WTC11 (cell line): ENCODE data around the gene GADD45B. TPM values are rescaled to one million over a fixed set of nuclear protein-coding genes. Genes with fewer than 3 reads are reported as not detected.

Source experiments
- ATAC-seq: fragments of 200-7000 bp; cut with Tn5 transposase; 2 replicates; pipeline ENCODE4 v1.10.0; 2021; ENCODE audit warnings: mild to moderate bottlenecking, moderate library complexity
- CTCF ChIA-PET: fragments of 300-600 bp; sonication (Branson Sonifier 250); formaldehyde crosslinking; loops from one replicate; lab custom pipeline; 2021; ENCODE audit warnings: antibody characterized with exemption; lab: Charles Lee
- POLR2A ChIA-PET: fragments of 350-600 bp; sonication (Branson Sonifier 250); formaldehyde crosslinking; loops from one replicate; lab custom pipeline; 2021; ENCODE audit warnings: antibody characterized with exemption; lab: Charles Lee
- DNase-seq: peaks from one replicate; pipeline ENCODE4 v3.0.0; 2021; ENCODE audit warnings: low spot score
- H3K27ac Mint-ChIP-seq: 2 replicates; pipeline ENCODE4 v1.8.0; 2021; ENCODE audit warnings: mixed read lengths
- H3K27me3 Mint-ChIP-seq: 2 replicates; pipeline ENCODE4 v1.8.0; 2021; ENCODE audit warnings: low read depth, mild to moderate bottlenecking, moderate library complexity, mixed read lengths
- H3K36me3 Mint-ChIP-seq: 2 replicates; pipeline ENCODE4 v1.8.0; 2021; ENCODE audit warnings: mixed read lengths
- H3K4me1 Mint-ChIP-seq: 2 replicates; pipeline ENCODE4 v1.8.0; 2022; ENCODE audit warnings: mixed read lengths
- H3K4me3 Mint-ChIP-seq: 2 replicates; pipeline ENCODE4 v1.8.0; 2021; ENCODE audit warnings: mild to moderate bottlenecking, moderate library complexity, mixed read lengths
- H3K9me3 Mint-ChIP-seq: 2 replicates; pipeline ENCODE4 v1.8.0; 2021; ENCODE audit warnings: mixed read lengths
- ESRRA ChIP-seq: sonication (generic); formaldehyde crosslinking; IDR thresholded peaks from 2 replicates; pipeline ENCODE4 v1.8.1; 2022; ENCODE audit warnings: mild to moderate bottlenecking, missing genetic modification reagents, borderline replicate concordance
- GABPB1 ChIP-seq: sonication (generic); formaldehyde crosslinking; IDR thresholded peaks from 2 replicates; pipeline ENCODE4 v1.8.1; 2023; ENCODE audit warnings: mild to moderate bottlenecking, missing genetic modification reagents
- total RNA-seq: library from RNA; stranded (reverse); gene quantifications from 3 replicates; pipeline ENCODE4 v1.2.3, GENCODE V29; 2021
- TF ChIP-seq, protein P1 (sequence below): sonication (generic); formaldehyde crosslinking; IDR thresholded peaks from 2 replicates; pipeline ENCODE4 v1.8.1; 2023; ENCODE audit warnings: mild to moderate bottlenecking, missing genetic modification reagents
- TF ChIP-seq, protein P2 (sequence below): sonication (generic); formaldehyde crosslinking; IDR thresholded peaks from 2 replicates; pipeline ENCODE4 v1.8.1; 2023; ENCODE audit warnings: mild to moderate bottlenecking, missing genetic modification reagents
- TF ChIP-seq, protein P3 (sequence below): sonication (generic); formaldehyde crosslinking; conservative IDR thresholded peaks from 2 replicates; pipeline ENCODE4 v1.8.1; 2023; ENCODE audit warnings: mild to moderate bottlenecking, low read depth, missing genetic modification reagents, moderate library complexity
- TF ChIP-seq, protein P4 (sequence below): fragments of 250-450 bp; sonication (Bioruptor Pico); IDR thresholded peaks from 2 replicates; pipeline ENCODE4 v1.9.0; 2021; ENCODE audit warnings: mild to moderate bottlenecking, borderline replicate concordance
- TF ChIP-seq, protein P5 (sequence below): sonication (generic); formaldehyde crosslinking; IDR thresholded peaks from 2 replicates; pipeline ENCODE4 v1.8.0; 2022; ENCODE audit warnings: mild to moderate bottlenecking, missing genetic modification reagents
- TF ChIP-seq, protein P6 (sequence below): sonication (generic); formaldehyde crosslinking; IDR thresholded peaks from 2 replicates; pipeline ENCODE4 v1.8.0; 2022; ENCODE audit warnings: mild to moderate bottlenecking, missing genetic modification reagents

The GADD45B gene
- total RNA-seq, 1 experiment from 2014 or later: 17.9 TPM

DNA sequence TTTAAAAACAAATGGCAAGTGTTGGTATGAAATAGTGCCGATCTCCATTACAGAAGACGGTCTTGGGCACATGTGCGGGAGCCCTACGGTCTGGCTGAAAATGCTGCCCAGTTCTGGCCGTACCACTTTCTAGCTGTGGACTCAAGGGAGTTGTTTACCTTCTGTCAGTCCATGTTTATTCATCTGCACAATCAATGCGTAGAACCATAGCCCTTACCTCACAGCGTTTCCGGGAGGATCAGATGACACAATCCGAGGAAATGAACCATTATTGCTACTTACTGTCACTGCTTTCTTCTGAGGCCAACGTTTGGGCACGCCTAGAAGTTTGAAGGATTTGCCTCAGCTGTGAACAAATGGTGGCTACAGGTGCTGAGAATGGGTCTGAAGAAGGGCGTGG is 31.2 kb downstream of the GADD45B start:
- peaks cover 9% of the 10 kb centered on the region; the same call in 1 of the 2 replicates for H3K4me1 Mint-ChIP-seq
- ChIA-PET CTCF (interaction anchor here (0.6 kb wide), 2 partner anchors 18 to 175 kb away, joined by 3 to 4 read pairs; no protein-coding TSS in a partner anchor), POLR2A (no interaction called here)
- peak; percentile 88 for TF ChIP-seq GABPB1 (CRISPR knock-in tag)
- TF ChIP-seq, protein P1, sequence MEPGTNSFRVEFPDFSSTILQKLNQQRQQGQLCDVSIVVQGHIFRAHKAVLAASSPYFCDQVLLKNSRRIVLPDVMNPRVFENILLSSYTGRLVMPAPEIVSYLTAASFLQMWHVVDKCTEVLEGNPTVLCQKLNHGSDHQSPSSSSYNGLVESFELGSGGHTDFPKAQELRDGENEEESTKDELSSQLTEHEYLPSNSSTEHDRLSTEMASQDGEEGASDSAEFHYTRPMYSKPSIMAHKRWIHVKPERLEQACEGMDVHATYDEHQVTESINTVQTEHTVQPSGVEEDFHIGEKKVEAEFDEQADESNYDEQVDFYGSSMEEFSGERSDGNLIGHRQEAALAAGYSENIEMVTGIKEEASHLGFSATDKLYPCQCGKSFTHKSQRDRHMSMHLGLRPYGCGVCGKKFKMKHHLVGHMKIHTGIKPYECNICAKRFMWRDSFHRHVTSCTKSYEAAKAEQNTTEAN (CRISPR knock-in tag): no peak
- peak overlapping the region; percentile 15; the same call in 1 of the 2 replicates for H3K27ac Mint-ChIP-seq
- H3K36me3 Mint-ChIP-seq: no peaks in the 10 kb centered on the region
- peaks cover 3% of the 10 kb centered on the region; the same call in 1 of the 2 replicates for H3K9me3 Mint-ChIP-seq
- H3K4me3 Mint-ChIP-seq: no peak overlapping the region
- ATAC-seq: no peak
- H3K27me3 Mint-ChIP-seq: no peaks in the 10 kb centered on the region
- no peak for DNase-seq

DNA sequence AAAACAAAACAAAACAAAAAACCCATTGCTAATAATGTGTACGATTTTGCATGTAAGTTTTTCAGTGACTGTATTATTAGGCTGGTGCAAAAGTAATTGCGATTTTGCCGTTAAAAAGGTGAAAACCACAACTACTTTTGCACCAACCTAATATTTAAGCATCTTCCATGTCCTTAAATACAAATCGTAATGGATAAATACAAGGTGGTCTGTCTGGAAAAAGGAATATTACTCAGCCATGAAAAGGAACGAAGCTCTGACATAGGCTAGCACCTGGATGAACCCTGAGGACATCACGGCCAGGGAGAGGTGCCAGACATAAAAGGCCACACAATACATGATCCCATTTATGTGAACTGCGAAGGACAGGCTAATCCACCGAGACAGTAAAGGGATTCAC is 33.2 kb downstream of the GADD45B start:
- ATAC-seq: no peak
- H3K4me3 Mint-ChIP-seq: no peak overlapping the region
- CTCF ChIA-PET: interaction anchor here (0.8 kb wide), 1 partner anchor 30 kb away, joined by 3 read pairs; no protein-coding TSS in a partner anchor

More for the DNA sequence above, 33.2 kb downstream of the GADD45B start:
- H3K27ac Mint-ChIP-seq: no peak overlapping the region
- no peaks in the 10 kb centered on the region for H3K27me3 Mint-ChIP-seq
- no peaks in the 10 kb centered on the region for H3K36me3 Mint-ChIP-seq
- no peak for DNase-seq
- POLR2A ChIA-PET: no interaction called here
- TF ChIP-seq, protein P2, sequence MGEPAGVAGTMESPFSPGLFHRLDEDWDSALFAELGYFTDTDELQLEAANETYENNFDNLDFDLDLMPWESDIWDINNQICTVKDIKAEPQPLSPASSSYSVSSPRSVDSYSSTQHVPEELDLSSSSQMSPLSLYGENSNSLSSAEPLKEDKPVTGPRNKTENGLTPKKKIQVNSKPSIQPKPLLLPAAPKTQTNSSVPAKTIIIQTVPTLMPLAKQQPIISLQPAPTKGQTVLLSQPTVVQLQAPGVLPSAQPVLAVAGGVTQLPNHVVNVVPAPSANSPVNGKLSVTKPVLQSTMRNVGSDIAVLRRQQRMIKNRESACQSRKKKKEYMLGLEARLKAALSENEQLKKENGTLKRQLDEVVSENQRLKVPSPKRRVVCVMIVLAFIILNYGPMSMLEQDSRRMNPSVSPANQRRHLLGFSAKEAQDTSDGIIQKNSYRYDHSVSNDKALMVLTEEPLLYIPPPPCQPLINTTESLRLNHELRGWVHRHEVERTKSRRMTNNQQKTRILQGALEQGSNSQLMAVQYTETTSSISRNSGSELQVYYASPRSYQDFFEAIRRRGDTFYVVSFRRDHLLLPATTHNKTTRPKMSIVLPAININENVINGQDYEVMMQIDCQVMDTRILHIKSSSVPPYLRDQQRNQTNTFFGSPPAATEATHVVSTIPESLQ (CRISPR knock-in tag): no peak
- TF ChIP-seq, protein P3, sequence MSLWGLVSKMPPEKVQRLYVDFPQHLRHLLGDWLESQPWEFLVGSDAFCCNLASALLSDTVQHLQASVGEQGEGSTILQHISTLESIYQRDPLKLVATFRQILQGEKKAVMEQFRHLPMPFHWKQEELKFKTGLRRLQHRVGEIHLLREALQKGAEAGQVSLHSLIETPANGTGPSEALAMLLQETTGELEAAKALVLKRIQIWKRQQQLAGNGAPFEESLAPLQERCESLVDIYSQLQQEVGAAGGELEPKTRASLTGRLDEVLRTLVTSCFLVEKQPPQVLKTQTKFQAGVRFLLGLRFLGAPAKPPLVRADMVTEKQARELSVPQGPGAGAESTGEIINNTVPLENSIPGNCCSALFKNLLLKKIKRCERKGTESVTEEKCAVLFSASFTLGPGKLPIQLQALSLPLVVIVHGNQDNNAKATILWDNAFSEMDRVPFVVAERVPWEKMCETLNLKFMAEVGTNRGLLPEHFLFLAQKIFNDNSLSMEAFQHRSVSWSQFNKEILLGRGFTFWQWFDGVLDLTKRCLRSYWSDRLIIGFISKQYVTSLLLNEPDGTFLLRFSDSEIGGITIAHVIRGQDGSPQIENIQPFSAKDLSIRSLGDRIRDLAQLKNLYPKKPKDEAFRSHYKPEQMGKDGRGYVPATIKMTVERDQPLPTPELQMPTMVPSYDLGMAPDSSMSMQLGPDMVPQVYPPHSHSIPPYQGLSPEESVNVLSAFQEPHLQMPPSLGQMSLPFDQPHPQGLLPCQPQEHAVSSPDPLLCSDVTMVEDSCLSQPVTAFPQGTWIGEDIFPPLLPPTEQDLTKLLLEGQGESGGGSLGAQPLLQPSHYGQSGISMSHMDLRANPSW (CRISPR knock-in tag): no peak
- TF ChIP-seq ESRRA: no peak
- TF ChIP-seq, protein P4, sequence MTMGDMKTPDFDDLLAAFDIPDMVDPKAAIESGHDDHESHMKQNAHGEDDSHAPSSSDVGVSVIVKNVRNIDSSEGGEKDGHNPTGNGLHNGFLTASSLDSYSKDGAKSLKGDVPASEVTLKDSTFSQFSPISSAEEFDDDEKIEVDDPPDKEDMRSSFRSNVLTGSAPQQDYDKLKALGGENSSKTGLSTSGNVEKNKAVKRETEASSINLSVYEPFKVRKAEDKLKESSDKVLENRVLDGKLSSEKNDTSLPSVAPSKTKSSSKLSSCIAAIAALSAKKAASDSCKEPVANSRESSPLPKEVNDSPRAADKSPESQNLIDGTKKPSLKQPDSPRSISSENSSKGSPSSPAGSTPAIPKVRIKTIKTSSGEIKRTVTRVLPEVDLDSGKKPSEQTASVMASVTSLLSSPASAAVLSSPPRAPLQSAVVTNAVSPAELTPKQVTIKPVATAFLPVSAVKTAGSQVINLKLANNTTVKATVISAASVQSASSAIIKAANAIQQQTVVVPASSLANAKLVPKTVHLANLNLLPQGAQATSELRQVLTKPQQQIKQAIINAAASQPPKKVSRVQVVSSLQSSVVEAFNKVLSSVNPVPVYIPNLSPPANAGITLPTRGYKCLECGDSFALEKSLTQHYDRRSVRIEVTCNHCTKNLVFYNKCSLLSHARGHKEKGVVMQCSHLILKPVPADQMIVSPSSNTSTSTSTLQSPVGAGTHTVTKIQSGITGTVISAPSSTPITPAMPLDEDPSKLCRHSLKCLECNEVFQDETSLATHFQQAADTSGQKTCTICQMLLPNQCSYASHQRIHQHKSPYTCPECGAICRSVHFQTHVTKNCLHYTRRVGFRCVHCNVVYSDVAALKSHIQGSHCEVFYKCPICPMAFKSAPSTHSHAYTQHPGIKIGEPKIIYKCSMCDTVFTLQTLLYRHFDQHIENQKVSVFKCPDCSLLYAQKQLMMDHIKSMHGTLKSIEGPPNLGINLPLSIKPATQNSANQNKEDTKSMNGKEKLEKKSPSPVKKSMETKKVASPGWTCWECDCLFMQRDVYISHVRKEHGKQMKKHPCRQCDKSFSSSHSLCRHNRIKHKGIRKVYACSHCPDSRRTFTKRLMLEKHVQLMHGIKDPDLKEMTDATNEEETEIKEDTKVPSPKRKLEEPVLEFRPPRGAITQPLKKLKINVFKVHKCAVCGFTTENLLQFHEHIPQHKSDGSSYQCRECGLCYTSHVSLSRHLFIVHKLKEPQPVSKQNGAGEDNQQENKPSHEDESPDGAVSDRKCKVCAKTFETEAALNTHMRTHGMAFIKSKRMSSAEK (CRISPR knock-in tag): no peak
- TF ChIP-seq, protein P5, sequence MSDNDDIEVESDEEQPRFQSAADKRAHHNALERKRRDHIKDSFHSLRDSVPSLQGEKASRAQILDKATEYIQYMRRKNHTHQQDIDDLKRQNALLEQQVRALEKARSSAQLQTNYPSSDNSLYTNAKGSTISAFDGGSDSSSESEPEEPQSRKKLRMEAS: no peak
- TF ChIP-seq, protein P6, sequence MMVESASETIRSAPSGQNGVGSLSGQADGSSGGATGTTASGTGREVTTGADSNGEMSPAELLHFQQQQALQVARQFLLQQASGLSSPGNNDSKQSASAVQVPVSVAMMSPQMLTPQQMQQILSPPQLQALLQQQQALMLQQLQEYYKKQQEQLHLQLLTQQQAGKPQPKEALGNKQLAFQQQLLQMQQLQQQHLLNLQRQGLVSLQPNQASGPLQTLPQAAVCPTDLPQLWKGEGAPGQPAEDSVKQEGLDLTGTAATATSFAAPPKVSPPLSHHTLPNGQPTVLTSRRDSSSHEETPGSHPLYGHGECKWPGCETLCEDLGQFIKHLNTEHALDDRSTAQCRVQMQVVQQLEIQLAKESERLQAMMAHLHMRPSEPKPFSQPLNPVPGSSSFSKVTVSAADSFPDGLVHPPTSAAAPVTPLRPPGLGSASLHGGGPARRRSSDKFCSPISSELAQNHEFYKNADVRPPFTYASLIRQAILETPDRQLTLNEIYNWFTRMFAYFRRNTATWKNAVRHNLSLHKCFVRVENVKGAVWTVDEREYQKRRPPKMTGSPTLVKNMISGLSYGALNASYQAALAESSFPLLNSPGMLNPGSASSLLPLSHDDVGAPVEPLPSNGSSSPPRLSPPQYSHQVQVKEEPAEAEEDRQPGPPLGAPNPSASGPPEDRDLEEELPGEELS (CRISPR knock-in tag): no peak
- TF ChIP-seq, all 79 proteins: peak for 0
- peaks cover 10% of the 10 kb centered on the region; the same call in 1 of the 2 replicates for H3K4me1 Mint-ChIP-seq
- peaks cover 3% of the 10 kb centered on the region; the same call in 1 of the 2 replicates for H3K9me3 Mint-ChIP-seq
